AG10803 (cell line): ENCODE data around the gene EIF2S2.

ENCODE experiments used
- DNase-seq: peaks from one replicate; pipeline ENCODE4 v3.0.0; 2010; ENCODE audit warnings: low read depth
- H3K4me3 ChIP-seq: 2 replicates; pipeline ENCODE4 v1.5.1; 2011; ENCODE audit warnings: mild to moderate bottlenecking, low read length, control low read depth
- CTCF ChIP-seq: conservative IDR thresholded peaks from 2 replicates; pipeline ENCODE4 v1.5.1; 2011; ENCODE audit warnings: mild to moderate bottlenecking, low read length, control low read depth, inconsistent platforms

Gene EIF2S2

GRCh38 chr20:34104059-34104458 is 8.0 kb downstream of the EIF2S2 start:
- H3K4me3 ChIP-seq, result no peak overlapping the region
- no peak for TF ChIP-seq CTCF
- no peak for DNase-seq

- TF ChIP-seq CTCF, result no peak
- DNase-seq, result no peak
- no peak overlapping the region for H3K4me3 ChIP-seq
Measured at GRCh38 chr20:34102342-34102741, 9.7 kb downstream of the EIF2S2 start.

GRCh38 chr20:34100576-34100975 is 11.5 kb downstream of the EIF2S2 start:
- no peak for DNase-seq
- H3K4me3 ChIP-seq, result no peak overlapping the region
- TF ChIP-seq CTCF, result no peak

- DNase-seq, result no peak
- H3K4me3 ChIP-seq, result no peak overlapping the region
- no peak for TF ChIP-seq CTCF
Measured at GRCh38 chr20:34099675-34100074, 12.4 kb downstream of the EIF2S2 start.

- no peak for TF ChIP-seq CTCF
- no peak for DNase-seq
- H3K4me3 ChIP-seq, result no peak overlapping the region
Measured at GRCh38 chr20:34098570-34098969, 13.5 kb downstream of the EIF2S2 start.

GRCh38 chr20:34096699-34097444 is 15.2 kb downstream of the EIF2S2 start:
- DNase-seq, result no peak
- TF ChIP-seq CTCF, result no peak
- no peak overlapping the region for H3K4me3 ChIP-seq

- no peak for TF ChIP-seq CTCF
- DNase-seq, result no peak
- no peak overlapping the region for H3K4me3 ChIP-seq
Measured at GRCh38 chr20:34095825-34096224, 16.2 kb downstream of the EIF2S2 start.
